Articular chondrocyte of knee joint (primary cell): ENCODE data around the gene COMMD1. TPM values are rescaled to one million over a fixed set of nuclear protein-coding genes. Genes with fewer than 3 reads are reported as not detected.

Experiments used
- small RNA-seq: library from RNA; depleted of rRNA; stranded (forward); fragments of <200 nt; gene quantifications from one replicate; pipeline ENCODE3, GENCODE V24; 2012
- total RNA-seq: library from RNA; depleted of rRNA; stranded (reverse); fragments of >200 nt; gene quantifications from 2 replicates; pipeline ENCODE4 v1.2.3, GENCODE V29; 2012

Gene COMMD1
- 53.9 and 58.0 TPM in 2 replicates for total RNA-seq

DNA sequence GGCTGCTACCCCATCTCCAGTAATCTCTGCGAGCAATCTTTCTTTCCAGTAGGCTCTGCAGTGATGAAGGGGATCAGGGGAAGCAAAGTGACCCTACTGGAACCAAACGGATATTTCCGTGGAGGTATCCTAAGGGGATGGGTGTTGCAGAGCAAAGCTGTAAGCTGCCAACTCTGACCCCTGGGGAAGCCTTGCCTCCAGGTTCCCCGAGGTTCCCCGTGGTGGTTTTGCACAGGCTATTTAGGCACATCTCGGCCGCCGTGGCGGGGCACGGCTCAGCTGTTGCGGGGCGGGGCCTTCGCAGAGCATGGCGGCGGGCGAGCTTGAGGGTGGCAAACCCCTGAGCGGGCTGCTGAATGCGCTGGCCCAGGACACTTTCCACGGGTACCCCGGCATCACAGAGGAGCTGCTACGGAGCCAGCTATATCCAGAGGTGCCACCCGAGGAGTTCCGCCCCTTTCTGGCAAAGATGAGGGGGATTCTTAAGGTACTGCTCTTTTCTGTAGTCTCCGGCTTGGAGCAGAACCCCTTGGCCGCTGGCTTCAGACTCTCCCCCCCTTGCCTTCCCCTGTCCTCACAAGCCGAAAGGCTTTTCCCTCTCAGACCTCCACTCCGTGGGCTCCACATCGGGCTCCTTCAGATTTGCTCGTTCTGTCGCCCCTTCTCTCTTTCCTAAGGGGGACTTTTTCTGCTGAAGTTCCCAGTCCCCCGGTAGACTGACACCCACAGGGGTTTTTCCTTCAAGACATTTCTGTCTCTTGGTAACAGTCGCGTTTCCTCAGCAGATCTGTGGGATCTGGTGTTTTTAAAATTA, at the start of gene COMMD1:
TSS of gene COMMD1 (plus strand) at position 303 of the 814 bp plus-strand sequence. CDS start at position 308, 5 bp downstream.

DNA sequence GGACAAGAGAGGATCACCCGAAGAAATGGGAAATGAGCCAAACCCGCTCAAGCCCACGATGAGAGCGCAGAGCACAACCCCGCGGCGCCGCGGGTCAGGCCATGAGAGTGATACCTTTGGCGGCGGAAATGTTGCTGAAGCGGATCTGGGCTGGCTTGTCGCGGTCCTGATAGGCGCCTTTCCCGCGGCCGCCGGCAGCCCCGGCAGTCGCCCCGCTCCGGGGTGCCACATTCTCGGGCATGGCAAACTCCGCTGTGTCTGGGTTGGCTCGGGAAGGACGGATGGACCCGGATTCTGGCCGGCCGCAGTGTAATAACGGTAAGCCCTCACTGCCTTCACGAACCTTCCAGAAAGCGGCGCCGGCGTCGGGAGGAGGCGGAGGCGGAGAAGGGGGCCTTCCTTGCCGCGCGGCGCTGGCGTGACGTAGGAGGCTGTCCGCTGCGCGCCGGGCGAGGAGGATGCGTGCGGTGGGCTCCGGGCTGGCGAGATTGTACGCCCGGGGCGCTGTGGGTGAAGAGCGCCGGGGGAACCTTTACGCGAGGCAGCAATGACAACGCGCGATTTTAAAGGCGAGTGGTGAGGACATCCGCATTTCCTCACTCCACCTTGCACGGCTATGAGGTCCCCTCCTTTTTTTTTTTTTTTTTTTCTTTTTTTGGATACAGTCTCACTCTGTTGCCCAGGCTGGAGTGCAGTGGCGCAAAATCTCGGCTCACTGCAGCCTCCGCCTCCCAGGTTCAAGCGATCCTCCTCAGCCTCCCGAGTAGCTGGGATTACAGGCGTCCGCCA, 17.0 kb upstream of the COMMD1 start, which contains the start of gene CCT4:
TSS of gene CCT4 (minus strand) at position 390 of the 789 bp plus-strand sequence. CDS start at position 241, 149 bp downstream.

Small RNAs within 50 kb of the gene (small RNA-seq; reads per million reads assigned to genes)
- gene RF00019: not detected

Other genes with a start within 250 kb of the COMMD1 start
- 2.3 and 2.4 TPM in 2 replicates for gene FAM161A, start 51.6 kb upstream of the COMMD1 start, total RNA-seq
- gene CCT4, start 17.0 kb upstream of the COMMD1 start, total RNA-seq: 122 and 136 TPM in 2 replicates